HG02938 (cell line): ENCODE results near the gene CASZ1.

Source experiments
- ATAC-seq: cut with Tn5 transposase; IDR thresholded peaks from one replicate; pipeline ENCODE4 v1.9.1; 2021; ENCODE audit warnings: mild to moderate bottlenecking, moderate library complexity; ENCODE audit not compliant: unreplicated experiment

CASZ1 gene

DNA sequence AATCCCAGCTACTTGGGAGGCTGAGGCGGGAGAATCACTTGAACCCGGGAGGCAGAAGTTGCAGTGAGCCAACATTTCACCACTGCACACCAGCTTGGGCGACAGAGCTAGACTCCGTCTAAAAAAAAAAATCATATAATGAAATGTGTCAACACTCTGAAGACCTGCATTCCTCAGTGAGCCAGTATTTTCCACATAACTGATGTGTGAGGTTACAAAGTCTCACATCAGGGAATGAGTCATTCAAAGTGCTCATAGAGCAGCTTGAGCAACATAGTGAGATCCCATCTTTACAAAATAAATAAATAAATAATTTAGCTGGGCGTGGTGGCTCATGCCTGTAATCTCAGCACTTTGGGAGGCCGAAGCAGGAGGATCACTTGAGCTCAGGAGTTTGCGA is 65.5 kb downstream of the CASZ1 start:
- no peak for ATAC-seq

DNA sequence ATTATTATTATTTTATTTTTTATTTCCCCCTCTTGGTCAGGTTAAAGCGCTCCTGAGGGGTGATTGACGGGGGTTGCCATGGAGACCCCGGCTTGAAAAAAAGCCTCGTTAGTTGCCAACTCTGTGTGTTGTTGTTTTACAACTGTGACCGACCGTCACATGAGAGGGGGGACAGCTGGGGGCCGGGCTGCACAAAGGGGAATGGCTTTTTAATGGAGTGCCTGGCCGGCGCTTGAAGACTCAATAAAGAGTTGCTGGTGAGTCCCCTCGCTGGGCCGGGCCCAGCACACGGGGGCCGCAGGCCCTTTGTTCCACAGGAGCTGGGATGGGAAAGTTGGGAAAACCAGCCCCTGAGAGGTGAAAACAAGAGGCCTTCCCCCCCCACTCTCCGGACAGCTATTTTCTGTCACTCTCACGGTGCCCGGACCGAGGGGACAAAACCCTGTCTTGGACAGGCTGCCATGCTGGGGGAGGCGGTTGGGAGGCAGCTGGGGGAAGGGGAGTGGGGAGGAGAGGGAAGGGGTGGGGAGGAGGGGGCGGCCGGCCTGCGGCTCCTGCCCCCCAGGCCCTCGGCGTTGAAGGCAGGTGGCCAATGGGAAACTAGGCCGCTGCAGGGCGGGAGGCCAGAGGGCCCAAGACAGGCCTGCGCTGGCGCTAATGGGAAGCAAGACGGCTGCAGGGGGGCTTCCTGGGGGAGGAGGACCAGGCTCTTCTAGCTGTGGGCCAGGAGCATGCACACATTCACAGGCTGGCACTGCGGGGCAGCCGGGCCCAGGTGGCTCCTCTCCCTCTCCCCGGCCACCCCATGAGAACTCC is 67.6 kb downstream of the CASZ1 start:
- no peak for ATAC-seq

- ATAC-seq: no peak
Observed at GRCh38 chr1:10727751-10728232, 68.7 kb downstream of the CASZ1 start.

GRCh38 chr1:10726355-10726754 is 70.1 kb downstream of the CASZ1 start:
- ATAC-seq: no peak

DNA sequence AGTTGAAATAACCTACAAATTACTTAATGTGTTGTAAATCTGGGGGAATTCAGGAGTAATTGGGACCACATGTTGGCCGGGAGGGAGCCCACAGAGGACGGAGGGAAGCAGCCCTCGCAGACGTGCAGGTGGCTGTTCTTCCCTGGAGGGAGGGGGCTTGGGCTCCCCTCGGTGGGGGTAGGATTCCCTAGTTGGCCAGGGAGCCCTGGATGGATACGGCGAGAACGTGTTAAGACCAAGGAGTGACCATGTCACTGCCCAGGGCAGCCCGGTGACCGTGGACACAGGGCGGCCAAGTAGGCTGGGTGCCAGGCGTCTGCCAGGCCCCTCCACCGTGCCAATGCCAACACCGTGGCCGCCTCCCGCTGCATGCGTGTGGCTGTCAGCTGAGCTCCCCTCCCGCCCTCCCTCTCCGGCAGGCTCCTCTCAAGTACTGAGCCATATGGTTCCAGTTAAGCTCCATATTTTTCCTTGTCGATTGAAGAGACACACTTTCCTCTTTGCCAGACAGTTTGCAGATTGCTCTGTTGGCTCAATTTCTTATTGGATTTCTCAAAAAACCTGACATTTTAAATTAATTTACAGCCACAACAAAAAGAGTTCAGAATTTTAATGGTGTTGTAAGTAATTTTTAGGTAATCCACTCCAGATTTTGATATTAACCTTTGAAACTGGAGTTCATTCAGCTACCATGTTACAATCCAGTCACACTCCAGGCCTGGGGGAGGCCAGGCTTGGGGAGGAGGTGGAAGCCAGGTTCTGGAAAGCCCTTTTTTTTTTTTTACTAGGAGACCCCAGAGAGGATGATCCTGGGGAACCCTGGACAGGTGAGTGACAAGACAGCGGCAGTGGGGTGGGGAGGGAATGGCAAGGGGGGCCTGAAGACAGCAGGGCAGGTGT is 71.2 kb downstream of the CASZ1 start:
- no peak for ATAC-seq

- no peak for ATAC-seq
Observed at GRCh38 chr1:10724511-10724910, 71.9 kb downstream of the CASZ1 start.

DNA sequence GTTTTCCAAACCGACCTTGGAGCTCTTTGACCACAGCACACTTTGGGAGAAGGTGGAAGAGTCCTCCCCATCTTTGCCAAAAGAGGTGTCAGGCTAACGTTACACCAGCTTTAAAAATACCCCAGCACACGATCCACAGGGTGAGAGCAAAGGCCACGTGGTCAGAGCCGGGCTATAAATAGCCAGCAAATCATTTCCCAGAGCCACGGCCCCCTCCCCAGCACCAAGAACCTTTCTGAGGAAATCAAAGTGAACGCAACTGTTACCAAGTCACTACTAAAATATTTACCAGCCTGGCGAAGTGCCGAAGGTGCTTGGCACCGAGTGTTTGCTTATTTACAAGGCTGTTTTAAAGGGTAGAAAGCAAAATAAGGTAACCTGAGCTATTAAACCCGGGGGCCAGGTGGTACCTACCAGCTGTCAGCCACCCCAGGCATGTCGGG is 72.4 kb downstream of the CASZ1 start:
- no peak for ATAC-seq

- no peak for ATAC-seq
Observed at GRCh38 chr1:10723317-10723716, 73.1 kb downstream of the CASZ1 start.

DNA sequence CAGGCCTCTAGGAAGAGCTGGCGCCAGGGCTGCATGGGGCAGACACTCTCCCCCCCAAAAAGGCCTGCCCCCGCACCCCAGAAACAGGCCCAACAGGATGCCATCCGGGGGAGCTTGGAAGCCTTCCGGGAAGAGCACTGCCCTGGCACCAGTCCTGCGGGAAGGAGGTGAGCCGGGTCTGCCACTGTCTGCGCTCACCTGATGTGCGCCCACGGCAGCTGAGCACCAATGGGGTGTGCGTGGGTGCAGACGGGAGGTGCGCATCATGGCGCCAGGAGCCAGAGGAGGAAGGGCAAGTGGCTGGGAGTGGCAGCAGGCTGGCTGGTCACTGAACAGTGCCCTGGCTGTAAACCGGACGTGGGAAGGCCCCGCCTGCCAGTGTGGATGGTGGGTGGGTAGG is 73.6 kb downstream of the CASZ1 start:
- ATAC-seq: no peak

- no peak for ATAC-seq
Observed at GRCh38 chr1:10721381-10722321, 74.8 kb downstream of the CASZ1 start.

GRCh38 chr1:10720635-10721034 is 75.8 kb downstream of the CASZ1 start:
- no peak for ATAC-seq

GRCh38 chr1:10718083-10718415 is 78.4 kb downstream of the CASZ1 start:
- no peak for ATAC-seq

GRCh38 chr1:10717296-10718082 is 79.0 kb downstream of the CASZ1 start:
- ATAC-seq: no peak

DNA sequence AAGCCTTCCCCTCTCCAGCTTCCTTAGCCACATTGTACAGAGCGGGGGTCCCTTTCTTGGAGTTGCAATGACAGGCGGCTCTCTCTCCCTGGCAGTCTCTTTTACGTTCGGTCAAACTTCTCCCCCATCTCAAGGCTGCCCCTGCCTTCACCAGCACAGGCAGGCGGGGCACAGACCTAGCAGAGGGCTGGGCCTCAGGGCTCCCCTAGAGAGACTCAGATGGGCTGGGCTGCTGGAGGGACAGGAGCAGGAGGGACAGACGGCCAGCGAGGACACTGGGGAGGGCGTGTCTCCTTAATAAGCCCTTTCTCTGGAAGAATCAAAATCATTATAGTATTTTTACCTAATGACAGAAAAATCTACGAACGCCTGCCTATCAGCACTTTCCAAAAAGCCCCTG is 79.6 kb downstream of the CASZ1 start:
- no peak for ATAC-seq

DNA sequence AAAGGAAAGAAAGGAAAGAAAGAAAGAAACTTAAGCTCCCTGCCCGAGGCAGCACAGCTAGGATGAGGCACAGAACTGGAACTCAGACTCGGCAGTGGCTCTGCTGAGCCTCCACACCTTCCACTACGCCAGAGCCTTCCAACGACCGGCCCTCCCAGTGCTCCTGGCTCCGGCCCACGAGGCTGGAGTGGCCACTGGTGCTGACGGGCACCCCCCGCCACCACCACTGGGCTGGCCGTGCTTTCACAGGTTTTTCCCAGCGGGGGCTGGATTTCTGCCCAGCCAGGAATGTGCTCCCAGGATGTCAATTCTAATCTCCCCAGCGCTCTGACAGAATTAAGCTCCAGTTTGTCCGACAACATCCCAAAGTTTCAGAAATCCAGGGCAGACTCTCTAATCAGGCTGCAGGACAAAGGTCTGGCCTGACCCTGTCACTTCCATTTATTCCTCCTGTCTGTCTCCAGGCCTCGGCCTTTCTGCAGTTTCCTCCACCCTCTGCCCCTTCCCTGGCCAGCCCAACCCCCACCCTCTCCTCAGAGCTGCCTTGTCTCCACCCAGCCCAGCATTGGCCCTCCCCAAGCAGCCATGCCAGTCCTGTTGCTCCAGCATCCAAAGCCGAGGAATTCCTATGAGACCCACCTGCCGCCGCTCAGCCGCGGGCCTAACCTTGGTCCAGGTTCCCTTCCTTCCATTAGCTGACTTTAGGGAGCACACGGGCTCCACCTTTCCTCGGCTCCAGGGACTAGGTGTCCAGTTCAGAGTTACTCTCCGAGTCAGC is 81.9 kb downstream of the CASZ1 start:
- ATAC-seq: no peak

DNA sequence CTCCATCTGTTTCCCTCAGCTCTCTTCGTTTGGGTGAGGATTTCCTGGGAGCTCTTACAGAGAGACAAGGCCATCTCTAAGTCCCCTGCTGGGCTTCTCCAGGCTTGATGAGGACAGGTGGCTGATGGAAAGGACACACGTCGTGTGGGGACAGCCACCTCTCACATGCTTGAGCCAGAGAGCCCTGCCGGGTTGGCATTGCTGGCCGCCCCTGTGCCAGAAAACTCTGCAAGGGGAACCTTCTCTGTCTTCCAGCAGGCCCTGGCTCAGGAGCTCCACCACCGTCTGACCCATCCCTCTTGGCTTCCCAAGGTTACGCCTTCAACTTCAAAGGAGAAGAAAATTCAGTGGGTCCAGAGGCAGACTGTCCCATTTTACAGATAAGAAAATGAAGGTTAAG is 82.8 kb downstream of the CASZ1 start:
- no peak for ATAC-seq

- ATAC-seq: no peak
Observed at GRCh38 chr1:10712568-10713362, 83.7 kb downstream of the CASZ1 start.

DNA sequence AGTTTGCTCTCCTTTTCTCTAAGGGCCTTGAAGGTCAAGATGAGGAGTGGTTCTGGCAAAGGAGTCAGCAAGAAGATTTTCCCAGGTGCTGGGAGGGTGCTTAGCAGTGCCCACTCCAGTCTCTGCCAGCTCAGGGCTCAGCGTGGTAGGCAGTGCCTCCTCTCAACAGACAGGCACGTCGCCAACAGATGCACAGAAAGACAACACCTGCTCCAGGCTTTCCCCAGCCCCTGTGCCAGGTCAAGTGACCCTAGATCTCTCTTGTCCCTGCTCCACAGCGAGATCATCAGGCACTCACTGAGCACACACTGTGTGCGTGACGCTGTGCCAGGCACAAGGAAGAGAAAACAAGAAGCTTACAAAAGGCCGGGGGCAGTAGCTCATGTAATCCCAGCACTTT is 86.0 kb downstream of the CASZ1 start:
- no peak for ATAC-seq

- no peak for ATAC-seq
Observed at GRCh38 chr1:10709646-10710045, 86.8 kb downstream of the CASZ1 start.
